Dendritic cell treated with granulocyte-macrophage colony-stimulating factor and Interleukin-4, amounts not matched to agents 40 ng/mL and 50 ng/mL, for 4 days (primary cell): Measurements from ENCODE around the gene LAMA1.

Source experiments
- H3K27ac Mint-ChIP-seq: one replicate; pipeline ENCODE4 v1.8.0; 2022; ENCODE audit warnings: mild to moderate bottlenecking, mixed read lengths
- H3K27me3 Mint-ChIP-seq: one replicate; pipeline ENCODE4 v1.8.0; 2022; ENCODE audit warnings: mild to moderate bottlenecking, mixed read lengths
- H3K36me3 Mint-ChIP-seq: one replicate; pipeline ENCODE4 v1.8.0; 2022; ENCODE audit warnings: low read depth, mixed read lengths
- H3K4me1 Mint-ChIP-seq: one replicate; pipeline ENCODE4 v1.8.0; 2022; ENCODE audit warnings: low read depth, mixed read lengths
- H3K4me3 Mint-ChIP-seq: one replicate; pipeline ENCODE4 v1.8.0; 2022; ENCODE audit warnings: mild to moderate bottlenecking, moderate library complexity, mixed read lengths
- H3K9me3 Mint-ChIP-seq: one replicate; pipeline ENCODE4 v1.8.0; 2022; ENCODE audit warnings: mixed read lengths
- intact Hi-C: fragments of 100-400 bp; cut with micrococcal nuclease; formaldehyde crosslinking; loops from one replicate; pipeline ENCODE4 v1.15.0; 2022

The LAMA1 gene

GRCh38 chr18:6980363-6980762 is 137.2 kb downstream of the LAMA1 start:
- Mint-ChIP-seq H3K4me1 (no peaks in the 10 kb centered on the region), H3K36me3 (no peaks in the 10 kb centered on the region), H3K27ac (no peak overlapping the region), H3K9me3 (no peaks in the 10 kb centered on the region), H3K4me3 (no peak overlapping the region), H3K27me3 (no peaks in the 10 kb centered on the region)
- intact Hi-C loops = no loop called here

- intact Hi-C loops = no loop called here
- Mint-ChIP-seq H3K4me1 (no peaks in the 10 kb centered on the region), H3K4me3 (no peak overlapping the region)
Measured at GRCh38 chr18:6979954-6980353, 137.6 kb downstream of the LAMA1 start.

GRCh38 chr18:6976935-6977334 is 140.7 kb downstream of the LAMA1 start:
- Mint-ChIP-seq H3K4me3 (no peak overlapping the region), H3K9me3 (no peaks in the 10 kb centered on the region), H3K4me1 (no peaks in the 10 kb centered on the region), H3K27ac (no peak overlapping the region), H3K36me3 (no peaks in the 10 kb centered on the region), H3K27me3 (no peaks in the 10 kb centered on the region)
- intact Hi-C loops = no loop called here

More at GRCh38 chr18:6979954-6980353, 137.6 kb downstream of the LAMA1 start:
- H3K27me3 Mint-ChIP-seq = no peaks in the 10 kb centered on the region
- no peak overlapping the region for H3K27ac Mint-ChIP-seq
- H3K36me3 Mint-ChIP-seq = no peaks in the 10 kb centered on the region
- no peaks in the 10 kb centered on the region for H3K9me3 Mint-ChIP-seq

GRCh38 chr18:6975084-6975483 is 142.5 kb downstream of the LAMA1 start:
- Mint-ChIP-seq H3K27me3 (no peaks in the 10 kb centered on the region), H3K9me3 (no peaks in the 10 kb centered on the region)
- intact Hi-C loops = no loop called here

GRCh38 chr18:6971823-6972478 is 145.6 kb downstream of the LAMA1 start:
- Mint-ChIP-seq H3K9me3 (no peaks in the 10 kb centered on the region), H3K36me3 (no peaks in the 10 kb centered on the region), H3K4me3 (no peak overlapping the region), H3K4me1 (no peaks in the 10 kb centered on the region), H3K27ac (no peak overlapping the region), H3K27me3 (no peaks in the 10 kb centered on the region)
- intact Hi-C loops = no loop called here

More at GRCh38 chr18:6975084-6975483, 142.5 kb downstream of the LAMA1 start:
- no peak overlapping the region for H3K27ac Mint-ChIP-seq
- H3K36me3 Mint-ChIP-seq = no peaks in the 10 kb centered on the region
- no peak overlapping the region for H3K4me3 Mint-ChIP-seq
- no peaks in the 10 kb centered on the region for H3K4me1 Mint-ChIP-seq

- intact Hi-C loops = no loop called here
- Mint-ChIP-seq H3K9me3 (peaks cover 8% of the 10 kb centered on the region), H3K27me3 (no peaks in the 10 kb centered on the region), H3K4me3 (no peak overlapping the region), H3K36me3 (no peaks in the 10 kb centered on the region), H3K4me1 (no peaks in the 10 kb centered on the region), H3K27ac (no peak overlapping the region)
Measured at GRCh38 chr18:6963452-6964097, 154.0 kb downstream of the LAMA1 start.

DNA sequence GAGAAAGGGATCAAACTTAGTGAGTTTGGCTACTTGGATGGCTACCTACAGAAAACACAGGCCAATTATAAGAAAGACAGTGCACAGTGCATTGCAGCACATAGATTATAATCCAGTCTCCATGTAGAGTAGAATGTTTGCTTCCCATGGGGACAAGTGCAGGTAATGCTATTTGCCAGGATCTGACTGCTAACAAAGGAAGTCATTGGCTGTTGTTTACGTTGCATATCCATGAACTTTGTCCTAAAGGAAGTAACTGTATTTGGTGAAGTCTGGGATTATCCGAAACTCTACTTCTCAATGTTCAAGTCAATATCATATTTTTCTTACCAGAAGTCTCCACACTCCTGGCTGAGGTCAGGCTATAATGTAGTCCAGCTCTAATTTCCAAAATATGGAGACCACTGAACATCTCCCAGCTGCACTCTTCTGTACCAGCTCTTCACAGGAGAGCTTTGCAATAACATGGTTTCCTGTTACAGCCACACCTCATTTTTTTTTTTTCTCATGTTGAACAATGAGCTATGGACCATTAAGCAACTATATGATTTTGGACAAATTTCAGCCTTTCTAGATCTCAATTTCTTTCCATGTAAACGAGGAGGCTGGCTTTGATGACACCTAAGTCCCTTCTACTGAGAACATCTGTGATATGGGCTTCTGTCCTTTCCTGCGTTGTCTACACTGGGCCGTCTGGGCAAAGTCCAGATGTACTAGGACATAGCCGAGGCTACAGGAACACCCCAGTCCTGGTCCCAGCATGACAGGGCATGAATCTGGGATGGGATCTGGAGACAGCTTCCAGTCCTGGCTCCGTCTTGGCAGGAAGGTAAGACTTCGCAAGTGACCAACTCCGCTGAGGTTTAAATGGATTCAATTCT is 154.8 kb downstream of the LAMA1 start:
- H3K27me3 Mint-ChIP-seq = no peaks in the 10 kb centered on the region
- H3K9me3 Mint-ChIP-seq = peaks cover 8% of the 10 kb centered on the region
- no peaks in the 10 kb centered on the region for H3K36me3 Mint-ChIP-seq

DNA sequence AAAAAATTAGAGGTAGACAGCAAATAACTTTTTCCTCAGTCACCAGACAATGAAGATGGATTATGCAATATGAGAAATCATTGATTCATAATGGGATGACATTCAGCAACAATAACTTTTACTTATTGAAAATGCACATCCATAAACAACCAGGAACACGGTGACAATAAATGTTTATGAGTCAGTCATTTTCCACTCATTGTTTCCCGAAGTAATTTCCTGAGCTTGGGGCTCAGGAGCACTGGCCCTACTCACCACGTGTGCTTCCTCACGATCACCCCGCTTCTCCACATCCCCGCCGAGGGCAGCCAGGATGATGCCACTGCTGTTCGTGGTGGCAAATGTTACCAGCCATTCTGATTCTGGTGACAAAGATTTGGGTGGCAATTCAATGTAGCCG is 156.3 kb downstream of the LAMA1 start:
- no peaks in the 10 kb centered on the region for H3K36me3 Mint-ChIP-seq
- H3K4me1 Mint-ChIP-seq = no peaks in the 10 kb centered on the region
- no peaks in the 10 kb centered on the region for H3K27me3 Mint-ChIP-seq
- H3K9me3 Mint-ChIP-seq = peaks cover 8% of the 10 kb centered on the region
- no peak overlapping the region for H3K4me3 Mint-ChIP-seq
- intact Hi-C loops = no loop called here
- H3K27ac Mint-ChIP-seq = no peak overlapping the region

More for the DNA sequence above, 154.8 kb downstream of the LAMA1 start:
- intact Hi-C loops = no loop called here
- Mint-ChIP-seq H3K27ac (no peak overlapping the region), H3K4me3 (no peak overlapping the region), H3K4me1 (no peaks in the 10 kb centered on the region)

- H3K4me1 Mint-ChIP-seq = no peaks in the 10 kb centered on the region
Measured at GRCh38 chr18:6960656-6961055, 156.9 kb downstream of the LAMA1 start.

DNA sequence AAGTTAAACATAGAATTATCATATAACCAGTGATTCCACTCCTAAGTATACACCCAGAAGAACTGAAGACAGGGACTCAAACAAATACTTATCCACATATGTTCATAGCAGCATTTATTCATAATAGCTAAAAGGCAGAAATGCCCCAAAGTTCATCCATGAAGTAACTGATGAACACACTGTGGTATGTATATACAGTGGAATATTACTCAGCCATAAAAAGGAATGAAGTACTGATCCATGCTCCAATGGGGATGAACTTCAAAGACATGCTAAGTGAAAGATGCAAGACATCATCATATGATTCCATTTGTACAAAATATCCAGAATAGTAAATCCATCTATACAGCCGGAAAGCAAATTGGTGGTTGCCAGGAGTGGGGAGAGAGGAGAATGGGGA is 157.5 kb downstream of the LAMA1 start:
- H3K27ac Mint-ChIP-seq = no peak overlapping the region
- H3K9me3 Mint-ChIP-seq = peaks cover 8% of the 10 kb centered on the region
- no peaks in the 10 kb centered on the region for H3K4me1 Mint-ChIP-seq
- H3K27me3 Mint-ChIP-seq = no peaks in the 10 kb centered on the region
- H3K4me3 Mint-ChIP-seq = no peak overlapping the region
- intact Hi-C loops = no loop called here
- H3K36me3 Mint-ChIP-seq = no peaks in the 10 kb centered on the region

More at GRCh38 chr18:6960656-6961055, 156.9 kb downstream of the LAMA1 start:
- intact Hi-C loops = no loop called here
- no peak overlapping the region for H3K4me3 Mint-ChIP-seq
- no peaks in the 10 kb centered on the region for H3K36me3 Mint-ChIP-seq
- H3K9me3 Mint-ChIP-seq = peaks cover 8% of the 10 kb centered on the region
- no peak overlapping the region for H3K27ac Mint-ChIP-seq
- no peaks in the 10 kb centered on the region for H3K27me3 Mint-ChIP-seq

DNA sequence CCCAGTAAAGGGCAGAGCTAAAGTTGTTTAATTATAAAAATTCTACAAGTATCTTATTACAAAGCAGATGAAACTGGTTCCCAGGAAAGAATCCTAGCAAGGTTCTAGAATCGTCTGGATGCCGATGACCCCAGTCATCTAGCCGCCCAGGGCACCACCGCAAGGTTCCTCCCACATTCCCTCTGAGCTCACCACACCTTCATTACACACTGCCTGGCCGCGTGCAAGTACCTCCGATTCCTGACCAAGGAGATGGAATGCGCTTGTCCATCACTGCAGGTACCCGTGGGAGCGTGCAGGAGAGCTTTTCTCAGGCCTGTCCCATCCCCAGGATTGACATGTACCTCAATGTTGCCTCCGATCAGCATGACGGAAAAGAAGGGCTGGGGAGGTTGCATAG is 158.5 kb downstream of the LAMA1 start:
- Mint-ChIP-seq H3K9me3 (peaks cover 8% of the 10 kb centered on the region), H3K36me3 (no peaks in the 10 kb centered on the region), H3K4me3 (no peak overlapping the region), H3K27me3 (no peaks in the 10 kb centered on the region), H3K27ac (no peak overlapping the region), H3K4me1 (no peaks in the 10 kb centered on the region)
- intact Hi-C loops = no loop called here

DNA sequence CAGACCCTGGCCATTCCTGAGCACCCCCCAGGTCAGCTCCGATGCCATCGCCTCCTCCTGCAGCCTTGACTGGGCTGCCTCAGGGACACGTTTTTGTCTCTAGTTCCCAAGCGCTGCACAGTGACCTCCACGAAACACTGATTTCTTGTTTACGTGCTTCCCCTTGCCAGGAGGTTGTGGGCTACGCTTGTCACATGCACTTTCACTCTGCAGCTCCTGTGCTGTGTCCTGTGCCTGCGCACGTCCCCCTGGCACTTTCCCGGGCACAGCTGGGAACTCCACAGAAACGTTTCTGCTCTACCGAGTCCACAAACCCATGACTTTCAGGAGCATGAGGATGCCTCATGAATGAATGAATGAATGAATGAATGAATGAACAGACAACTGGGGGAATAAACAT is 160.6 kb downstream of the LAMA1 start:
- peaks cover 8% of the 10 kb centered on the region for H3K9me3 Mint-ChIP-seq
- H3K4me3 Mint-ChIP-seq = no peak overlapping the region
- no peaks in the 10 kb centered on the region for H3K36me3 Mint-ChIP-seq
- no peaks in the 10 kb centered on the region for H3K27me3 Mint-ChIP-seq
- intact Hi-C loops = no loop called here
- no peak overlapping the region for H3K27ac Mint-ChIP-seq
- no peaks in the 10 kb centered on the region for H3K4me1 Mint-ChIP-seq

DNA sequence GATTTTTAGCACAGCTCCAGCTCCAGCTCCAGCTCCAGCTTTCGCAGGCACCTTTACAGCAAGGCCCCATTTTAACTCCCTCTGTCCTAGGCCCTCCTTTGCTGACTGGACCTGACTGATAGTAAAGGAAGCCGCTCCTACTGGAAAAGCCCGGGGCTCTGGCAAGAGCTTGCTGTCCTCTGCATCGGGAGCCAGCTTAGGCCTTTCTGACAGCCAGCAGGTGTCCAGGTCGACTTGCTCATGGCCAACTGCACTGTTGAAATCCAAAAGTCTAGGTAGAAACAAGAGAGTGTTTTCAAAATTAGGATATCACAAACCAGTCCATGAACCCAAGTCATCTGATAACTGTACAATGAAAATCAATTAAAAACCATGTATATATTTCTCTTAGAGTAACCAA is 161.1 kb downstream of the LAMA1 start:
- H3K27ac Mint-ChIP-seq = no peak overlapping the region
- no peaks in the 10 kb centered on the region for H3K27me3 Mint-ChIP-seq
- intact Hi-C loops = no loop called here
- no peak overlapping the region for H3K4me3 Mint-ChIP-seq
- no peaks in the 10 kb centered on the region for H3K4me1 Mint-ChIP-seq
- no peaks in the 10 kb centered on the region for H3K36me3 Mint-ChIP-seq
- H3K9me3 Mint-ChIP-seq = peaks cover 8% of the 10 kb centered on the region

GRCh38 chr18:6955304-6955703 is 162.3 kb downstream of the LAMA1 start:
- no peak overlapping the region for H3K4me3 Mint-ChIP-seq
- no peak overlapping the region for H3K27ac Mint-ChIP-seq
- H3K27me3 Mint-ChIP-seq = no peaks in the 10 kb centered on the region
- intact Hi-C loops = no loop called here
- no peaks in the 10 kb centered on the region for H3K36me3 Mint-ChIP-seq
- H3K9me3 Mint-ChIP-seq = peaks cover 5% of the 10 kb centered on the region
- H3K4me1 Mint-ChIP-seq = no peaks in the 10 kb centered on the region
